DMS 273 (cell line): ENCODE data around the gene DCAF6.
"Not testable (repeated sequence)": the region's sequence is repeated elsewhere in the genome, so short reads cannot be mapped to it uniquely, and the experiment has no call there.

Experiments
- DNase-seq: peaks from one replicate; lab custom pipeline; 2025; ENCODE audit not compliant: unreplicated experiment; lab: John Stamatoyannopoulos, UW

Gene DCAF6

GRCh38 chr1:167924102-167924501 lies 12.4 kb upstream of the DCAF6 start:
- no peak for DNase-seq

- DNase-seq = no peak
Measured at GRCh38 chr1:167924543-167925231, 11.8 kb upstream of the DCAF6 start.

GRCh38 chr1:167926486-167926997 lies 9.9 kb upstream of the DCAF6 start:
- DNase-seq = no peak

GRCh38 chr1:167927046-167927754 lies 9.3 kb upstream of the DCAF6 start:
- DNase-seq = no peak

- DNase-seq = no peak
Measured at GRCh38 chr1:167928457-167928852, 8.0 kb upstream of the DCAF6 start.

- not testable (repeated sequence) for DNase-seq
Measured at GRCh38 chr1:167928919-167929318, 7.6 kb upstream of the DCAF6 start.

- DNase-seq = no peak
Measured at GRCh38 chr1:167929725-167930124, 6.8 kb upstream of the DCAF6 start.

GRCh38 chr1:167933788-167934187 lies 2.7 kb upstream of the DCAF6 start:
- DNase-seq = no peak

- DNase-seq = no peak
Measured at GRCh38 chr1:167934426-167935215, 1.9 kb upstream of the DCAF6 start.

- peak; percentile 76 for DNase-seq
Measured at GRCh38 chr1:167935216-167936067, 1.0 kb upstream of the DCAF6 start.

- peak; percentile 94 for DNase-seq
Measured at GRCh38 chr1:167936930-167937708, 636 bp downstream of the DCAF6 start, which contains the start of gene MPC2. TSS of gene MPC2 (minus strand) at chr1:167937072. CDS start at chr1:167935841, 1,231 bp downstream.

- no peak for DNase-seq
Measured at GRCh38 chr1:167937709-167938010, 1.2 kb downstream of the DCAF6 start.

GRCh38 chr1:167938080-167938636 lies 1.7 kb downstream of the DCAF6 start:
- DNase-seq = peak; percentile 38

- no peak for DNase-seq
Measured at GRCh38 chr1:167940264-167940663, 3.8 kb downstream of the DCAF6 start.

- DNase-seq = no peak
Measured at GRCh38 chr1:167943541-167943940, 7.1 kb downstream of the DCAF6 start.

- DNase-seq = no peak
Measured at GRCh38 chr1:167947733-167948132, 11.2 kb downstream of the DCAF6 start.

- no peak for DNase-seq
Measured at GRCh38 chr1:167949785-167950184, 13.3 kb downstream of the DCAF6 start.

- no peak for DNase-seq
Measured at GRCh38 chr1:167950569-167950968, 14.1 kb downstream of the DCAF6 start.

- DNase-seq = peak; percentile 39
Measured at GRCh38 chr1:167955915-167956314, 19.4 kb downstream of the DCAF6 start.

- no peak for DNase-seq
Measured at GRCh38 chr1:167957710-167958109, 21.2 kb downstream of the DCAF6 start.
